ENCODE measurements around the gene TAPT1. TPM values are rescaled to one million over a fixed set of nuclear protein-coding genes. Genes with fewer than 3 reads are reported as not detected.
"Not testable (repeated sequence)": the region's sequence is repeated elsewhere in the genome, so short reads cannot be mapped to it uniquely, and the experiment has no call there.

The TAPT1 gene
- 10 to 100 TPM; 46.1 TPM for total RNA-seq

GRCh38 chr4:16225863-16226815 lies at the start of gene TAPT1:
TAPT1 (minus strand) TSS chr4:16226471; CDS start chr4:16226457, 14 bp downstream.
- POLR2A ChIA-PET = interaction anchor here (1.0 to 3.0 kb wide), 2 partner anchors 14 to 572 kb away, joined by 3 to 19 read pairs; no protein-coding TSS in a partner anchor
- Mint-ChIP-seq H3K9me3 (no peaks in the 10 kb centered on the region), H3K4me1 (peaks cover 39% of the 10 kb centered on the region), H3K27ac (peak within 1 kb of the TSS; percentile 95), H3K4me3 (peak within 1 kb of the TSS; percentile 91), H3K36me3 (peaks cover 11% of the 10 kb centered on the region), H3K27me3 (no peaks in the 10 kb centered on the region)
- peak; percentile 71 for ATAC-seq (ENCODE audit: low read depth)
- DNase-seq = peak; percentile 86

- Mint-ChIP-seq H3K9me3 (peaks cover under 1% of the 10 kb centered on the region), H3K4me3 (no peak overlapping the region), H3K36me3 (peaks cover 3% of the 10 kb centered on the region), H3K27me3 (no peaks in the 10 kb centered on the region), H3K27ac (no peak overlapping the region), H3K4me1 (peaks cover 4% of the 10 kb centered on the region)
- POLR2A ChIA-PET = no interaction called here
- DNase-seq (no peak), ATAC-seq (ENCODE audit: low read depth) (no peak)
These were observed 45.1 kb upstream of the TAPT1 start for GRCh38 chr4:16271411-16271810.

GRCh38 chr4:16270454-16271328 lies 44.4 kb upstream of the TAPT1 start:
- Mint-ChIP-seq H3K27ac (no peak overlapping the region), H3K4me1 (peaks cover 4% of the 10 kb centered on the region), H3K36me3 (no peaks in the 10 kb centered on the region), H3K27me3 (no peaks in the 10 kb centered on the region), H3K4me3 (no peak overlapping the region), H3K9me3 (no peaks in the 10 kb centered on the region)
- DNase-seq (no peak), ATAC-seq (ENCODE audit: low read depth) (no peak)
- POLR2A ChIA-PET = no interaction called here

- ATAC-seq (ENCODE audit: low read depth); DNase-seq; H3K27ac Mint-ChIP-seq; H3K9me3 Mint-ChIP-seq; POLR2A ChIA-PET; H3K4me3 Mint-ChIP-seq; H3K4me1 Mint-ChIP-seq; H3K36me3 Mint-ChIP-seq; H3K27me3 Mint-ChIP-seq: not testable (repeated sequence)
These were observed 43.6 kb upstream of the TAPT1 start for GRCh38 chr4:16269742-16270453.

GRCh38 chr4:16269240-16269639 lies 43.0 kb upstream of the TAPT1 start:
- no peak for ATAC-seq (ENCODE audit: low read depth)
- Mint-ChIP-seq H3K27ac (no peak overlapping the region), H3K27me3 (no peaks in the 10 kb centered on the region), H3K4me1 (peaks cover 4% of the 10 kb centered on the region), H3K9me3 (no peaks in the 10 kb centered on the region), H3K4me3 (no peak overlapping the region), H3K36me3 (no peaks in the 10 kb centered on the region)
- POLR2A ChIA-PET = no interaction called here
- no peak for DNase-seq

GRCh38 chr4:16268290-16268689 lies 42.0 kb upstream of the TAPT1 start:
- POLR2A ChIA-PET = no interaction called here
- Mint-ChIP-seq H3K9me3 (no peaks in the 10 kb centered on the region), H3K4me1 (peaks cover 4% of the 10 kb centered on the region), H3K36me3 (no peaks in the 10 kb centered on the region), H3K4me3 (no peak overlapping the region), H3K27ac (no peak overlapping the region), H3K27me3 (no peaks in the 10 kb centered on the region)
- DNase-seq = no peak
- no peak for ATAC-seq (ENCODE audit: low read depth)

- POLR2A ChIA-PET = no interaction called here
- H3K4me1 Mint-ChIP-seq = peaks cover 4% of the 10 kb centered on the region
These were observed 41.4 kb upstream of the TAPT1 start for GRCh38 chr4:16267639-16268038.

GRCh38 chr4:16265820-16266219 lies 39.5 kb upstream of the TAPT1 start:
- POLR2A ChIA-PET = no interaction called here
- DNase-seq (no peak), ATAC-seq (ENCODE audit: low read depth) (no peak)
- Mint-ChIP-seq H3K9me3 (no peaks in the 10 kb centered on the region), H3K36me3 (no peaks in the 10 kb centered on the region), H3K27me3 (no peaks in the 10 kb centered on the region), H3K4me1 (peaks cover 4% of the 10 kb centered on the region), H3K4me3 (no peak overlapping the region), H3K27ac (no peak overlapping the region)

More at GRCh38 chr4:16267639-16268038, 41.4 kb upstream of the TAPT1 start:
- no peak overlapping the region for H3K4me3 Mint-ChIP-seq
- no peak for DNase-seq
- no peak for ATAC-seq (ENCODE audit: low read depth)
- H3K27ac Mint-ChIP-seq = no peak overlapping the region
- no peaks in the 10 kb centered on the region for H3K27me3 Mint-ChIP-seq
- H3K9me3 Mint-ChIP-seq = no peaks in the 10 kb centered on the region
- no peaks in the 10 kb centered on the region for H3K36me3 Mint-ChIP-seq

- DNase-seq = no peak
- ATAC-seq (ENCODE audit: low read depth) = no peak
- no peaks in the 10 kb centered on the region for H3K36me3 Mint-ChIP-seq
- H3K9me3 Mint-ChIP-seq = no peaks in the 10 kb centered on the region
- POLR2A ChIA-PET = no interaction called here
- H3K27me3 Mint-ChIP-seq = no peaks in the 10 kb centered on the region
- H3K4me1 Mint-ChIP-seq = peaks cover under 1% of the 10 kb centered on the region
- no peak overlapping the region for H3K4me3 Mint-ChIP-seq
- H3K27ac Mint-ChIP-seq = no peak overlapping the region
These were observed 38.5 kb upstream of the TAPT1 start for GRCh38 chr4:16264798-16265197.

GRCh38 chr4:16263056-16263455 lies 36.8 kb upstream of the TAPT1 start:
- DNase-seq (no peak), ATAC-seq (ENCODE audit: low read depth) (no peak)
- Mint-ChIP-seq H3K27ac (no peak overlapping the region), H3K4me1 (peaks cover 1% of the 10 kb centered on the region), H3K9me3 (no peaks in the 10 kb centered on the region), H3K27me3 (no peaks in the 10 kb centered on the region), H3K4me3 (no peak overlapping the region), H3K36me3 (no peaks in the 10 kb centered on the region)
- POLR2A ChIA-PET = no interaction called here

GRCh38 chr4:16262188-16262587 lies 35.9 kb upstream of the TAPT1 start:
- no peaks in the 10 kb centered on the region for H3K27me3 Mint-ChIP-seq
- DNase-seq (no peak), ATAC-seq (ENCODE audit: low read depth) (no peak)
- no peaks in the 10 kb centered on the region for H3K9me3 Mint-ChIP-seq
- no peak overlapping the region for H3K4me3 Mint-ChIP-seq
- H3K27ac Mint-ChIP-seq = no peak overlapping the region
- POLR2A ChIA-PET = no interaction called here
- H3K36me3 Mint-ChIP-seq = peaks cover 7% of the 10 kb centered on the region
- peaks cover 1% of the 10 kb centered on the region for H3K4me1 Mint-ChIP-seq

- Mint-ChIP-seq H3K27ac (no peak overlapping the region), H3K36me3 (peaks cover 7% of the 10 kb centered on the region), H3K4me1 (peaks cover 1% of the 10 kb centered on the region), H3K9me3 (no peaks in the 10 kb centered on the region), H3K27me3 (no peaks in the 10 kb centered on the region), H3K4me3 (no peak overlapping the region)
- POLR2A ChIA-PET = no interaction called here
- DNase-seq (no peak), ATAC-seq (ENCODE audit: low read depth) (no peak)
These were observed 35.1 kb upstream of the TAPT1 start for GRCh38 chr4:16261313-16261878.

- Mint-ChIP-seq H3K9me3 (peaks cover 1% of the 10 kb centered on the region), H3K4me3 (no peak overlapping the region), H3K27ac (no peak overlapping the region), H3K36me3 (peaks cover 9% of the 10 kb centered on the region), H3K27me3 (no peaks in the 10 kb centered on the region), H3K4me1 (peaks cover 1% of the 10 kb centered on the region)
- no peak for ATAC-seq (ENCODE audit: low read depth)
- POLR2A ChIA-PET = no interaction called here
- no peak for DNase-seq
These were observed 33.6 kb upstream of the TAPT1 start for GRCh38 chr4:16259889-16260246.
